ENCODE data around the gene TBC1D2. TPM values are rescaled to one million over a fixed set of nuclear protein-coding genes. Genes with fewer than 3 reads are reported as not detected.

TBC1D2 gene
- total and polyA plus RNA-seq, 2 of the 4 experiments (the other 2 are of a cell fraction), result 36.9 to 62.7 TPM

GRCh38 chr9:98290411-98290810 is 35.0 kb upstream of the TBC1D2 start:
- dilution Hi-C loops (cut with HindIII; ENCODE audit: low sequenced_read_pairs, unreplicated experiment) (no loop called here), intact Hi-C loops (cut with micrococcal nuclease) (no loop called here), in situ Hi-C loops (cut with MboI; ENCODE audit: low sequenced_read_pairs) (no loop called here)
- no peak overlapping the region for H3K18ac ChIP-seq (ENCODE audit: low read depth, low read length)
- ChIA-PET CTCF (interaction anchor here (1.1 kb wide), 1 partner anchor 26 kb away, joined by 3 read pairs; no protein-coding TSS in a partner anchor), POLR2A (ENCODE audit: unreplicated experiment) (interaction anchor here (0.6 kb wide), 1 partner anchor 234 kb away, joined by 5 read pairs; the partner anchor contains the start of gene NANS)
- H4K8ac ChIP-seq (ENCODE audit: low read depth in 2 of 2, low read length in 2 of 2), result no peak overlapping the region
- no peak overlapping the region for H3K4me3 ChIP-seq (ENCODE audit: insufficient read depth, low read depth, low read length)
- H3K27ac ChIP-seq (ENCODE audit: insufficient read depth, low read length), result no peak overlapping the region
- no TSS peak for BruUV-seq (replicated peaks)
- no peak overlapping the region for H3K9ac ChIP-seq (ENCODE audit: low read depth, low read length)
- H3K4me1 ChIP-seq (ENCODE audit: control insufficient read depth, insufficient read depth, low read length), result no peaks in the 10 kb centered on the region
- H3K9me1 ChIP-seq (ENCODE audit: insufficient read depth, low read length), result 0 out of 2 replicates have a peak, but pooled peaks cover 2% of the 10 kb centered on the region
- no peak overlapping the region for H2BK5ac ChIP-seq (ENCODE audit: low read depth, low read length, poor library complexity, severe bottlenecking)
- no peaks in the 10 kb centered on the region for H3K27me3 ChIP-seq (ENCODE audit: control insufficient read depth, insufficient read depth, low read length)
- no peak overlapping the region for H2BK15ac ChIP-seq (ENCODE audit: low read depth, low read length)
- H2AK9ac ChIP-seq (replicated peaks; ENCODE audit: low read depth, low read length, poor library complexity), result no peak overlapping the region
- H3K9me3 ChIP-seq (ENCODE audit: control insufficient read depth, insufficient read depth, low read length), result no peaks in the 10 kb centered on the region
- H2BK20ac ChIP-seq (ENCODE audit: low read depth, low read length), result no peak overlapping the region
- H2AK5ac ChIP-seq (ENCODE audit: low read depth, low read length), result no peak overlapping the region
- no peak overlapping the region for H2AFZ ChIP-seq (replicated peaks; ENCODE audit: low read length, poor library complexity)
- DNase-seq (no peak), ATAC-seq (ENCODE audit: low read depth) (no peak)
- no peaks in the 10 kb centered on the region for H3K79me1 ChIP-seq (ENCODE audit: low read depth in 1 of 2, low read length in 2 of 2)
- H3K36me3 ChIP-seq (ENCODE audit: control insufficient read depth, insufficient read depth, low read length), result peaks cover 11% of the 10 kb centered on the region
- no peak overlapping the region for H3K23ac ChIP-seq (ENCODE audit: low read depth, low read length)
- TF ChIP-seq MAFK (IDR thresholded peaks at IDR 0.05; ENCODE audit: low read depth, low read length), result no peak
- no peak for TF ChIP-seq CHD1 (IDR thresholded peaks at IDR 0.05; ENCODE audit: low read depth, low read length)
- no peak for TF ChIP-seq RFX5 (IDR thresholded peaks at IDR 0.05; ENCODE audit: low read depth, low read length)
- no peak for TF ChIP-seq CEBPB (IDR thresholded peaks at IDR 0.05; ENCODE audit: low read depth, low read length)
- no peak for TF ChIP-seq MAZ (IDR thresholded peaks at IDR 0.05; ENCODE audit: borderline replicate concordance, low read depth, low read length)
- no peak for TF ChIP-seq RCOR1 (IDR thresholded peaks at IDR 0.05; ENCODE audit: insufficient replicate concordance, low read length)
- no peak for TF ChIP-seq NFE2L2 (IDR thresholded peaks at IDR 0.05; ENCODE audit: low read depth, low read length)
- no peak for TF ChIP-seq BHLHE40 (IDR thresholded peaks at IDR 0.05; ENCODE audit: low read depth, low read length)
- TF ChIP-seq POLR2A (IDR thresholded peaks at IDR 0.05; ENCODE audit: low read depth, low read length), result no peak
- no peak for TF ChIP-seq SMC3 (IDR thresholded peaks at IDR 0.05; ENCODE audit: low read depth, low read length)
- TF ChIP-seq FOS (IDR thresholded peaks at IDR 0.05; ENCODE audit: low read depth, low read length), result no peak
- no peak for TF ChIP-seq CTCF (conservative IDR thresholded peaks at IDR 0.05; ENCODE audit: low read depth, low read length)
- no peak for TF ChIP-seq RAD21 (IDR thresholded peaks at IDR 0.05; ENCODE audit: low read length)
- TF ChIP-seq ELK1 (IDR thresholded peaks at IDR 0.05; ENCODE audit: borderline replicate concordance, low read depth, low read length), result no peak
- no peak for TF ChIP-seq MXI1 (IDR thresholded peaks at IDR 0.05; ENCODE audit: borderline replicate concordance, low read depth, low read length)
- TF ChIP-seq USF2 (IDR thresholded peaks at IDR 0.05; ENCODE audit: low read depth, low read length), result no peak
- no peak overlapping the region for H3K56ac ChIP-seq (ENCODE audit: extremely low read depth, insufficient read depth, low read length)
- no peak overlapping the region for H2BK120ac ChIP-seq (ENCODE audit: low read depth, low read length)
- no peak overlapping the region for H4K91ac ChIP-seq (ENCODE audit: insufficient read depth, low read depth, low read length)
- no peaks in the 10 kb centered on the region for H4K20me1 ChIP-seq (ENCODE audit: insufficient read depth, low read length)
- no peak overlapping the region for H3K4ac ChIP-seq (ENCODE audit: low read depth, low read length)
- H4K5ac ChIP-seq (ENCODE audit: low read depth, low read length), result no peak overlapping the region
- H3K14ac ChIP-seq (replicated peaks; ENCODE audit: low read depth, low read length), result no peak overlapping the region
- 90% methylated on average over 13 of the region's 18 CpGs; no CpG with 5 or more reads in 1 of the 2 experiments for WGBS, 2 experiments (ENCODE audit: extremely low coverage in 2 of 2, insufficient read length in 1 of 2)
- H3K4me2 ChIP-seq (ENCODE audit: low read depth, low read length), result no peak overlapping the region

All from IMR-90 (cell line).